SU-DHL-6 (cell line): Measurements from ENCODE around the gene SIRPA.

ENCODE experiments used
- H2AFZ ChIP-seq: fragments of 200-600 bp; sonication (generic); 2 replicates; pipeline ENCODE4 v1.6.1; 2014; ENCODE audit warnings: low read depth, mild to moderate bottlenecking, moderate library complexity, mixed read lengths, antibody characterized with exemption, low read length; ENCODE audit not compliant: severe bottlenecking
- H3F3A ChIP-seq: fragments of 200-600 bp; shearing (Covaris generic); 2 replicates; pipeline ENCODE4 v1.6.0; 2016; ENCODE audit warnings: antibody characterized with exemption, mild to moderate bottlenecking; ENCODE audit not compliant: insufficient read depth
- H3K27ac ChIP-seq: fragments of 200-600 bp; sonication (generic); 2 replicates; pipeline ENCODE4 v1.5.1; 2016; ENCODE audit warnings: low read depth, mild to moderate bottlenecking, low read length, moderate library complexity, mixed read lengths
- H3K27me3 ChIP-seq: fragments of 200-600 bp; sonication (generic), shearing (Covaris generic); 2 replicates; pipeline ENCODE4 v1.6.0; 2014; ENCODE audit warnings: mild to moderate bottlenecking, low read length
- H3K36me3 ChIP-seq: fragments of 200-600 bp; sonication (generic); 2 replicates; pipeline ENCODE4 v1.6.1; 2014; ENCODE audit warnings: mild to moderate bottlenecking, low read length, mixed read lengths
- H3K4me2 ChIP-seq: fragments of 300-600, 200-600 bp; shearing (Covaris generic), sonication (generic); 2 replicates; pipeline ENCODE4 v1.6.0; 2014; ENCODE audit warnings: low read length, low read depth, mild to moderate bottlenecking; ENCODE audit not compliant: poor library complexity, severe bottlenecking
- H3K4me3 ChIP-seq: fragments of 200-600 bp; sonication (generic); 2 replicates; pipeline ENCODE4 v1.5.1; 2014; ENCODE audit warnings: antibody characterized with exemption, low read length, mild to moderate bottlenecking, mixed read lengths; ENCODE audit not compliant: insufficient read depth, poor library complexity, severe bottlenecking
- H3K79me2 ChIP-seq: fragments of 200-600 bp; sonication (generic); 2 replicates; pipeline ENCODE4 v1.6.1; 2014; ENCODE audit warnings: mild to moderate bottlenecking, low read length, moderate library complexity; ENCODE audit not compliant: insufficient read depth
- H3K9ac ChIP-seq: fragments of 200-600 bp; sonication (generic); 2 replicates; pipeline ENCODE4 v1.7.0; 2014; ENCODE audit warnings: mild to moderate bottlenecking, low read length
- H3K9me2 ChIP-seq: fragments of 200-600 bp; sonication (generic); replicated peaks from 2 replicates; pipeline ENCODE4 v1.6.1; 2014; ENCODE audit warnings: low read length; ENCODE audit not compliant: insufficient read depth
- H3K9me3 ChIP-seq: fragments of 200-600 bp; sonication (generic); 2 replicates; pipeline ENCODE4 v1.6.1; 2014; ENCODE audit warnings: low read length, mixed read lengths; ENCODE audit not compliant: insufficient read depth
- H4K20me1 ChIP-seq: fragments of 200-600 bp; sonication (generic); 2 replicates; pipeline ENCODE4 v1.6.1; 2014; ENCODE audit warnings: low read depth, mild to moderate bottlenecking, antibody characterized with exemption, low read length, moderate library complexity, mixed read lengths
- CTCF ChIP-seq: fragments of 200-600 bp; sonication (generic); IDR thresholded peaks from one replicate; pipeline ENCODE4 v1.5.1; 2017; ENCODE audit warnings: antibody characterized with exemption, mild to moderate bottlenecking, low read length, moderate library complexity; ENCODE audit not compliant: insufficient read depth, poor library complexity, severe bottlenecking
- EZH2phosphoT487 ChIP-seq: fragments of 200-600 bp; sonication (generic), shearing (Covaris generic); conservative IDR thresholded peaks from 2 replicates; pipeline ENCODE4 v1.6.1; 2018; ENCODE audit warnings: mild to moderate bottlenecking, antibody characterized with exemption, low read length, moderate library complexity, mixed read lengths

Gene SIRPA

GRCh38 chr20:1947535-1947846, 52.3 kb downstream of the SIRPA start:
- Histone ChIP-seq H3K79me2 (no peaks in the 10 kb centered on the region), H3K4me2 (no peak overlapping the region), H3K4me3 (no peak overlapping the region), H4K20me1 (no peaks in the 10 kb centered on the region), H2AFZ (no peak overlapping the region), H3F3A (peaks cover 8% of the 10 kb centered on the region; the same call in 1 of the 2 replicates), H3K27ac (no peak overlapping the region), H3K9me2 (no peaks in the 10 kb centered on the region), H3K36me3 (no peaks in the 10 kb centered on the region), H3K9me3 (no peaks in the 10 kb centered on the region), H3K27me3 (no peaks in the 10 kb centered on the region), H3K9ac (no peak overlapping the region)
- no peak for TF ChIP-seq CTCF
- no peak for TF ChIP-seq EZH2phosphoT487

- TF ChIP-seq EZH2phosphoT487 (no peak), CTCF (no peak)
- H3K27me3 ChIP-seq: no peaks in the 10 kb centered on the region
- H2AFZ ChIP-seq: no peak overlapping the region
- no peaks in the 10 kb centered on the region for H3K9me2 ChIP-seq
- H3F3A ChIP-seq: peaks cover 24% of the 10 kb centered on the region
- H3K4me3 ChIP-seq: no peak overlapping the region
- no peaks in the 10 kb centered on the region for H3K9me3 ChIP-seq
- H4K20me1 ChIP-seq: no peaks in the 10 kb centered on the region
- no peak overlapping the region for H3K27ac ChIP-seq
- H3K9ac ChIP-seq: no peak overlapping the region
- H3K79me2 ChIP-seq: no peaks in the 10 kb centered on the region
- no peaks in the 10 kb centered on the region for H3K36me3 ChIP-seq
- H3K4me2 ChIP-seq: no peak overlapping the region
Measured at GRCh38 chr20:1949347-1950100, 54.3 kb downstream of the SIRPA start.

GRCh38 chr20:1950836-1951235, 55.6 kb downstream of the SIRPA start:
- H4K20me1 ChIP-seq: no peaks in the 10 kb centered on the region
- H3K27ac ChIP-seq: no peak overlapping the region
- H3K9me3 ChIP-seq: no peaks in the 10 kb centered on the region
- H3K9me2 ChIP-seq: no peaks in the 10 kb centered on the region
- H3K4me2 ChIP-seq: no peak overlapping the region
- H2AFZ ChIP-seq: no peak overlapping the region
- H3K27me3 ChIP-seq: no peaks in the 10 kb centered on the region
- H3K4me3 ChIP-seq: no peak overlapping the region
- H3K79me2 ChIP-seq: no peaks in the 10 kb centered on the region
- H3K36me3 ChIP-seq: no peaks in the 10 kb centered on the region
- no peak overlapping the region for H3K9ac ChIP-seq
- peaks cover 34% of the 10 kb centered on the region for H3F3A ChIP-seq
- TF ChIP-seq EZH2phosphoT487 (no peak), CTCF (no peak)
